HG03378 (cell line): Measurements from ENCODE around the gene RHCE.
"Not testable (repeated sequence)": the region's sequence is repeated elsewhere in the genome, so short reads cannot be mapped to it uniquely, and the experiment has no call there.

Experiments
- ATAC-seq: cut with Tn5 transposase; IDR thresholded peaks from one replicate; pipeline ENCODE4 v1.9.1; 2021; ENCODE audit warnings: mild to moderate bottlenecking, moderate library complexity; ENCODE audit not compliant: unreplicated experiment

Gene RHCE

DNA sequence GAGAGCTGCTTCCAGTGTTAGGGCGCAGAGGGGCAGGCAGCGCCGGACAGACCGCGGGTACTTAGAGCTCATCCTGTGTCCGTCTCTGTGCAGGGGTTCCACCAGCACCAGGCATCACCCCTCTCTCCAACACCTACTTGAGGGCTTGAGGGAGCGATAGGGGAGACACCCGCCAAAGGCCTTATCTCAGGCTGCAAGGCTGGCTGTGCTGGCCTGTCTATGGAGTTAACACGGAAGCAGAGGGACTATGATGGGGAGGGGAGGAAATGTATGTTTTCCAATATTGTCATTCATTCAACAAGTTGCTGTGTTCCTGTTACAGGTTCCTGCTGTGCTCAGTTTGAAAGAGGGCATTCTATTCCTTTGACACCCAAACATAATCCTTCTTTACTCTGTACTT is at the start of gene RHCE:
Gene RHCE, minus strand, starts transcription at position 111 of the 400 bp plus-strand sequence. Its CDS starts 39 bp downstream, at position 72.
- ATAC-seq: not testable (repeated sequence)

- no peak for ATAC-seq
Measured at GRCh38 chr1:25469177-25469576, 48.6 kb upstream of the RHCE start.

- no peak for ATAC-seq
Measured at GRCh38 chr1:25468033-25468432, 47.4 kb upstream of the RHCE start.

GRCh38 chr1:25467616-25468015 is 47.0 kb upstream of the RHCE start:
- ATAC-seq: no peak

GRCh38 chr1:25467193-25467592 is 46.6 kb upstream of the RHCE start:
- ATAC-seq: no peak

DNA sequence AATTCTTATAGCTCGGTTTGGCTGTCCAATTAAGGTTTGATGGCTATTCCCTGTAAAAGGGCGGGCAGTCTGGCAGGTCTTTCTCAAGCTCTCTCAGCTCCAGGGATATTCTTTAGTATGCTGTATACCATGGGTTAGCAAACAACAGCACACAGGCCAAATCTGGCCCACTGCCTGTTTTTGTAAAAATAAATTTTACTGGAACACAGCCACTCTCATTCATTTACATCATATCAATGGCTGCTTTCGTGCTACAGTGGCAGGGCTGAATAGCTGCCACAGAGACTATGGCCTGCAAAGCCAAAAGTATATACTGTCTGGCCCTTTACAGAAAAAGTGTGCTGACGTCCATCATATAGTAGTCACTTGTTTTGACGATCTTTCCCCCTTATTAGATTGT is 42.1 kb upstream of the RHCE start:
- ATAC-seq: no peak

DNA sequence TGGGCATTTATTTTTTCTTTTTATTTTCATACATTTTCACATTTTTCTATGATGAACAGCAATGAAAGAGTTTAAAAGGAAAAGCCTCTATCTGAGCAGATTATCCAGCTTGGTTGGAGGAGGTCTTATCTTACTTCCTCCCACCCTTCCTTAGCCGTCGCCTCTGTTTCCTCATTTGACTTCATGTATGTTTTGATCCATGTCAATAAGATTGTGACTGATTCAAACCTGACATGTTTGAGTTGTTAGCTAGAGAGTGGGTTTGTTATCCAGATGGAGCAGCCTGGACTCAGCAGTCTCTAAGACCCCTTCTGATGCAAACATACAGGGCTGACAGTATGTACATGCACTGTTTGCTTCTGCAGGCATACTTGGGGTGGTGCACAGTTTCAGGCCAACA is 41.2 kb upstream of the RHCE start:
- no peak for ATAC-seq

- not testable (repeated sequence) for ATAC-seq
Measured at GRCh38 chr1:25460816-25461215, 40.2 kb upstream of the RHCE start.

DNA sequence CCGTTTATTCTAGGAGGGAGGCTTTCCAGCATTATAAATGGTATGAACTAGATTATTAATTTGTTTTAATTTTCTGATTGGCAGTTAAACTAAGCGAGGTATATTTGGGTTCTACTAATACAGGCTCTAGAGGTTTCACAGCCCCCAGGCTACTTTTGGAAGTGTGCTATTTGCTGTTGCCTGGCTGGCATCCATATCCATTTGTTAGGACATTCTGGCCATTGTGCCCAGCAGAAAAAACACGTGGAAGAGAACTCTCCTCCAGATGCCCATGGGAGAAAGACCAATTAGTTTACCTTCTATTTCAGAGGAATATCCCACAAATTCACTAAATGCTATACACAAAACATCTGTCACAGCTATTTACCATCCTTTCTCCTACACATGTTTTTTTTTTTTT is 39.4 kb upstream of the RHCE start:
- no peak for ATAC-seq

DNA sequence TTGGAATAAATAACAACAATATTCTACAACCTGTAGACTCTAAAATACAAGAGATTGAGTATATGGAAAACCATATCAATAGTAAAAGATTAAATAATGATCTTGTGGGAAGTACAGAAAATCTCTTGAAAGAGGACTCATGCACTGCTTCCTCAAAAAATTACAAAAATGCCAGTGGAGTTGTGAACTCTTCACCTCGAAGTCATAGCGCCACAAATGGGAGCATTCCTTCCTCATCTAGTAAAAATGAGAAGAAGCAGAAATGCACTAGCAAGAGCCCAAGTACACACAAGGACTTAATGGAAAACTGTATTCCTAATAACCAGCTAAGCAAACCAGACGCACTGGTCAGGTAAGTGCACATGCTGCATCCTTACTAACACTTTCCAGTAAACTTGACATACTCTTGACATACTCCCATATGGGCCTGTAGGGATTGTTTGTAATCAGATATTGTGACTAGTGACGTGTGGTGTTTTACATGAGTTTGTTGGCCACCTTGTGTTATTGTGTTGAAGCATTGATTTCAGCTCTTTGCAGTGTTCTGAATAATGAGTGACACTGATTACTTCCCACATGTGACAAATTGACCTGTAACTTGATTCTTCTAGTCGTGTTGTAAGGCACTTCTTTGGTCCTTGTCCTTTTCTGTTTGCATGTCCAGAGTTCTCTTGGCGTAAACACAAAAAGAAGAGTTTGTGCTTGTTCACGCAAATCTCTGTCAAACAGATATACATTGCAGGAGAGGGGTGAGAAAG is 38.1 kb upstream of the RHCE start:
- no peak for ATAC-seq

DNA sequence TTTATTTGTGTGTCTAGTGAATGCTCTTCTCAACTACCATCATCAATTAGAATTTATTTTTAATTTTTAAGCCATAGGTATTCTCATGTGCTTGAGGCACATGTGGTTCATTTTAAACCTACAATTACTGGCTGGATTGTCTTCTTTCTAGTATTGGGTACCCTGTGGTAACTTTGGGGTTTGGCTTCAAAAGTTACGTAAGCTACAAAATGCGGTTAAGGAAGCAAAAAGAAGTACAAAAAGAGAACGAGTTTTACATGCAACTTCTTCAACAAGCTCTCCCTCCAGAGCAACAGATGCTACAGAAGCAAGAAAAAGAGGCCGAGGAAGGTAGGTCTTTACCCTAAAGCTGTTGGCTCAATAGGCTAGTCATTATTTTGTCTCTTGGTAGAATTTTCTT is 35.9 kb upstream of the RHCE start:
- ATAC-seq: no peak

GRCh38 chr1:25451908-25452307 is 31.3 kb upstream of the RHCE start:
- ATAC-seq: no peak

DNA sequence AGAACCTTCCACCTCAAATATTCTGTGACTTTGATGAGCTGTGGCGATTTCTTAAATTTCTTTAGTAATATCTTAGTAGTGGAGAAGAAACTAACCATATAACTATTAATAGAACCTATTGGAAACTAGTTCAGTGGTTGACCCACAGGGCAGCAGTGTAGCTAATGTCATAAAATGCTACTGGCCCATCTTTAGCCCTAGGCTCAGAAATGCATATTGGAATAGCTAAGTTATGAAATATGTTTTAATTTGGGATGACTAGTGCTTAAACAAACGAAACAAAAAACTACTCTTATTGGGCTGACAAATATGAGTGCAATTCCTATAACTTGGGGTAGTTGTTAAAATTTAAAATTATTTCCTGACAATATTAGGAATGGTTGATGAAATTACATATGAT is 30.3 kb upstream of the RHCE start:
- no peak for ATAC-seq

DNA sequence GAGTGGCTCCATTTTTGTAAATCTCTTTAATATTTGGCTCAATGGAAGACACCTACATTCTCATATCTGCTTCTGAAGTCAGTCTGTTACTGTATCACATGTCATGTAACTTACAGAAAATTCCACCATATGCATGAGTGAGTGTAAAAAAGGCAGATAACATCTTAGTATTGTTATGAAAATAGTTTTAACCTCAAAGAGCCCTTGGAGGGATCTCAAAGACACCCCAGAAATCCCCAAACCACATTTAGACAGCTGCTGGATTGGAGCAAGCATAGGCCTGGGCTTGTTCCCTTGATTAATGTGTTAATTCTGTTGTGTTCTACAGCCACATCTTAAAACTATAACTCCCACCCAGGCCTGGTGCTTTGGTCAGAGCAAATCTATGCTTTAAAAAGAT is 26.9 kb upstream of the RHCE start:
- ATAC-seq: peak; percentile 68

DNA sequence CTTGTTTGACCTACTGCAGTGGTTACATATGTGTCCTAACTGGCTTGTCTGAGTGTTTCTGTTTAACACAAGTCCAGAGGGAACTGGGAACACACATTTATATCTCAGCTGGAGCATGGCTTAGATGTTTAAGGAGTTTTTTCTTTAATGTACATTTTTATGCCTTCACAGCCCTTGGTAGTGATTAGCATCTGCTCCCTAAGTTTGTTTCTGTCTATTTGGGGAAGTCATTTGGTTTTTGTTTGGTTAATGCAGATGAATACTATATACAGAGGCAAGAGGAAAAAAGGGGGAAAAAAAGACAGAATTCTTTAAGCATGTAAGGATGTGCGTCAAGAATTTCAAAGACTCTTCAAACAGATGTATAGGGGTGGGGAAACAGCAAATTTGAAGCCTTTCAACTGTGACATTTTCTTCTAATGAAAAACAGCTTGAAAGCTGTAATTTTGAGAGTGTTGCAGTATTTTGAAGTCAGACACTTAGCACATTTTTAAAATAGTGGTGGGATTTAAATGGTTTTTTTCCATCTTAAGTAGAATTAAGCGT is 25.4 kb upstream of the RHCE start:
- ATAC-seq: no peak

DNA sequence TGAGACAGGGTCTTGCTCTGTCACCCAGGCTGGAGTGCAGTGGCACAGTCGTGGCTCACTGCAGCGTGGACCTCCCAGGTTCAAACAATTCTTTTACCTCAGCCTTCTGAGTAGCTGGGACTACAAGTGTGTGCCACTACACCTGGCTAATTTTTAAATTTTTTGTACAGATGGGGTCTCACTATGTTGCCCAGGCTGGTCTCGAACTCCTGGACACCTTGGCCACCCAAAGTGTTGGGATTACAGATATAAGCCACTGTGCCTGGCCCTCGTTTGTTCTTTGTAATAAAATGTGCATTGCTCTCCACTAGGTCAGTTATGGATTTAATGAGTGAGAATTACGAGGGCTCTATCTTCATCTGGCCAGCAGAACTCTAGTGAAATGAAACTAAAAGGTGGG is 24.0 kb upstream of the RHCE start:
- not testable (repeated sequence) for ATAC-seq

- no peak for ATAC-seq
Measured at GRCh38 chr1:25443030-25443699, 22.5 kb upstream of the RHCE start.

DNA sequence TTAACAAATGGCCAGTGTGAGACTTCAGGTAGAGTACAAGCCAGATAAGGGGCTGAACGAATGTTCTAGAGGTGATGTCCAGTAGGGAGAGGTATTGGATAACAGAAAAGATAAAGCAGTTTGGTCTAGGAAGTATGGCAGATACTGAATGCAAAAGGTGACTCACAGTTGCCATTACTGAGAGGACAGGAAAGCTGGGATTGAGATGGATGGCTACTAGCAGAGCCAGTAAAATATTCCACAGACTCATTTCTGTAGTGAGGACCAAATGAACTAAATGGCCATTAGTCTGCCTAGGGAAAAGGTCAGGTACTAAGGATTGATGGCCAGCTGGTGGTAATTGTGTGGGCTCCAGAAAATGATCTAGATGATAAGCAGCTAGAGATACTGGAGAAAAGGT is 21.6 kb upstream of the RHCE start:
- no peak for ATAC-seq

DNA sequence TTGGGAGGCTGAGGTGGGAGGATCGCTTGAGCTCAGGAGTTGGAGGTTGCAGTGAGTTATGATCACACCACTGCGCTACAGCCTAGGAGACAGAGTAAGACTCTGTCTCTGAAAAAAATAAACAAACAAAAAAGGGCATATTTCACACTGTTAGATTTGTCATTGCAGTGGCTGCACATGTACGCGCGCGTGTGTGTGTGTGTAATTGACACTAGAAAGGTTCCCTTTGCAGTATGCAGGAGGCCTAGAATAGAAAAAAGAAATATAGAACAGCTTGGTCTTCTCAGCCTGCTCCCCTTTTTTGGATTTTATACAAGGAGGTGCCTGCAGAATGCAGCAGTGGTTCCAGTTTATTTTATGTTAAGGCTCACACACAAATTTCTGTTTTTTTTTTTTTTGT is 18.7 kb upstream of the RHCE start:
- no peak for ATAC-seq

- no peak for ATAC-seq
Measured at GRCh38 chr1:25437672-25438071, 17.0 kb upstream of the RHCE start.

GRCh38 chr1:25435397-25436108 is 14.9 kb upstream of the RHCE start:
- ATAC-seq: no peak
